ENCODE data around the gene PAN3.
"Not testable (repeated sequence)": the region's sequence is repeated elsewhere in the genome, so short reads cannot be mapped to it uniquely, and the experiment has no call there.

Gene PAN3

GRCh38 chr13:28138012-28138755 lies at the start of gene PAN3:
Gene PAN3, plus strand, starts transcription at chr13:28138545. Its CDS starts 113 bp downstream, at chr13:28138658.
- peak; percentile 81 to 82 for DNase-seq (ENCODE audit: low read depth in 2 of 2)

GRCh38 chr13:28089065-28089464 lies 49.3 kb upstream of the PAN3 start:
- DNase-seq (ENCODE audit: low read depth in 2 of 2), result no peak

- no peak for DNase-seq (ENCODE audit: low read depth in 2 of 2)
Observed at GRCh38 chr13:28092431-28092830, 45.9 kb upstream of the PAN3 start.

GRCh38 chr13:28093881-28094280 lies 44.5 kb upstream of the PAN3 start:
- no peak for DNase-seq (ENCODE audit: low read depth in 2 of 2)

GRCh38 chr13:28094306-28094705 lies 44.0 kb upstream of the PAN3 start:
- no peak for DNase-seq (ENCODE audit: low read depth in 2 of 2)

- DNase-seq (ENCODE audit: low read depth in 2 of 2), result no peak
Observed at GRCh38 chr13:28097503-28097902, 40.8 kb upstream of the PAN3 start.

- DNase-seq (ENCODE audit: low read depth in 2 of 2), result no peak
Observed at GRCh38 chr13:28099396-28100149, 38.8 kb upstream of the PAN3 start.

- DNase-seq (ENCODE audit: low read depth in 2 of 2), result peak in 1 of 2 donors; percentile 13
Observed at GRCh38 chr13:28100150-28101121, 37.9 kb upstream of the PAN3 start, which contains the start of gene FLT3. Gene FLT3, minus strand, starts transcription at chr13:28100576. Its CDS starts 66 bp downstream, at chr13:28100510.

GRCh38 chr13:28101886-28102285 lies 36.5 kb upstream of the PAN3 start:
- DNase-seq (ENCODE audit: low read depth in 2 of 2), result not testable (repeated sequence)

- DNase-seq (ENCODE audit: low read depth in 2 of 2), result no peak
Observed at GRCh38 chr13:28106976-28107375, 31.4 kb upstream of the PAN3 start.

GRCh38 chr13:28110414-28110813 lies 27.9 kb upstream of the PAN3 start:
- no peak for DNase-seq (ENCODE audit: low read depth in 2 of 2)

- DNase-seq (ENCODE audit: low read depth in 2 of 2), result no peak
Observed at GRCh38 chr13:28116736-28117135, 21.6 kb upstream of the PAN3 start.

- no peak for DNase-seq (ENCODE audit: low read depth in 2 of 2)
Observed at GRCh38 chr13:28117689-28118377, 20.5 kb upstream of the PAN3 start.

GRCh38 chr13:28120317-28120716 lies 18.0 kb upstream of the PAN3 start:
- DNase-seq (ENCODE audit: low read depth in 2 of 2), result no peak

- no peak for DNase-seq (ENCODE audit: low read depth in 2 of 2)
Observed at GRCh38 chr13:28121224-28121623, 17.1 kb upstream of the PAN3 start.

- DNase-seq (ENCODE audit: low read depth in 2 of 2), result no peak
Observed at GRCh38 chr13:28128030-28128429, 10.3 kb upstream of the PAN3 start.

- DNase-seq (ENCODE audit: low read depth in 2 of 2), result no peak
Observed at GRCh38 chr13:28128926-28129325, 9.4 kb upstream of the PAN3 start.

- DNase-seq (ENCODE audit: low read depth in 2 of 2), result no peak
Observed at GRCh38 chr13:28129911-28130693, 8.2 kb upstream of the PAN3 start.

- DNase-seq (ENCODE audit: low read depth in 2 of 2), result no peak
Observed at GRCh38 chr13:28131646-28132045, 6.7 kb upstream of the PAN3 start.

- no peak for DNase-seq (ENCODE audit: low read depth in 2 of 2)
Observed at GRCh38 chr13:28136916-28137315, 1.4 kb upstream of the PAN3 start.
